Activated CD8-positive, alpha-beta T cell treated with anti-CD3 and anti-CD28 coated beads, Interleukin-2, amount 10 ng/mL, durations not matched to agents 7 days and 5 days (primary cell): ENCODE data around the gene SCAF1. TPM values are rescaled to one million over a fixed set of nuclear protein-coding genes. Genes with fewer than 3 reads are reported as not detected.

Experiments
- ATAC-seq: fragments of 150-1000 bp; cut with Tn5 transposase; one replicate; pipeline ENCODE4 v1.10.0; 2021; ENCODE audit warnings: moderate library complexity
- CTCF ChIA-PET: fragments of 350-600 bp; sonication (Branson Sonifier 250); formaldehyde crosslinking; loops from one replicate; lab custom pipeline; 2021; ENCODE audit warnings: antibody characterized with exemption; lab: Charles Lee
- POLR2A ChIA-PET: fragments of 350-600 bp; sonication (Branson Sonifier 250); formaldehyde crosslinking; loops from one replicate; lab custom pipeline; 2021; ENCODE audit warnings: antibody characterized with exemption; lab: Charles Lee
- DNase-seq: peaks from one replicate; pipeline ENCODE4 v3.0.0-alpha.2; 2020
- H3K27ac Mint-ChIP-seq: one replicate; pipeline ENCODE4 v1.8.0; 2021; ENCODE audit warnings: mild to moderate bottlenecking, mixed read lengths
- H3K27me3 Mint-ChIP-seq: one replicate; pipeline ENCODE4 v1.8.0; 2021; ENCODE audit warnings: low read depth, mixed read lengths
- H3K36me3 Mint-ChIP-seq: one replicate; pipeline ENCODE4 v1.8.0; 2021; ENCODE audit warnings: low read depth, mixed read lengths
- H3K4me1 Mint-ChIP-seq: one replicate; pipeline ENCODE4 v1.8.0; 2021; ENCODE audit warnings: low read depth, mixed read lengths
- H3K4me3 Mint-ChIP-seq: one replicate; pipeline ENCODE4 v1.8.0; 2021; ENCODE audit warnings: mild to moderate bottlenecking, mixed read lengths
- H3K9me3 Mint-ChIP-seq: one replicate; pipeline ENCODE4 v1.8.0; 2022; ENCODE audit warnings: mixed read lengths; ENCODE audit not compliant: insufficient read depth
- total RNA-seq, 2 experiments: library from RNA; stranded (reverse); gene quantifications; one replicate each; pipeline ENCODE4 v1.2.3, GENCODE V29; 2021

The SCAF1 gene
- total RNA-seq: 10 to 100 TPM; 61.0 to 64.1 TPM

GRCh38 chr19:49641688-49642491, at the start of gene SCAF1:
SCAF1 (plus strand) TSS chr19:49642209; CDS start chr19:49645027, 2,818 bp downstream.
- peaks cover 58% of the 10 kb centered on the region for H3K4me1 Mint-ChIP-seq
- POLR2A ChIA-PET: interaction anchor here (0.8 to 5.4 kb wide), 8 partner anchors 8 to 287 kb away, joined by 3 to 38 read pairs (median 4); partner anchors contain the start of genes ATF5, BCL2L12, IRF3 and NOSIP
- H3K36me3 Mint-ChIP-seq: peaks cover 16% of the 10 kb centered on the region
- H3K27ac Mint-ChIP-seq: peak within 1 kb of the TSS; percentile 98
- H3K27me3 Mint-ChIP-seq: peaks cover 4% of the 10 kb centered on the region
- DNase-seq (peak; percentile 99), ATAC-seq (peak; percentile 59)
- CTCF ChIA-PET: interaction anchor here (0.9 to 2.8 kb wide), 7 partner anchors 22 to 137 kb away, joined by 3 to 13 read pairs (median 4); partner anchors contain the start of genes PRMT1 and RCN3
- H3K9me3 Mint-ChIP-seq: no peaks in the 10 kb centered on the region
- peak within 1 kb of the TSS; percentile 90 for H3K4me3 Mint-ChIP-seq

- ChIA-PET POLR2A (interaction anchor here (1.1 to 3.6 kb wide), 5 partner anchors 12 to 73 kb away, joined by 3 to 18 read pairs (median 4); partner anchors contain the start of genes BCL2L12, IRF3, NOSIP and RRAS), CTCF (interaction anchor here (0.9 to 1.5 kb wide), 3 partner anchors 22 to 86 kb away, joined by 4 to 5 read pairs (median 4); no protein-coding TSS in a partner anchor)
- H3K27ac Mint-ChIP-seq: peak overlapping the region; percentile 82
- peak overlapping the region; percentile 80 for H3K4me3 Mint-ChIP-seq
- ATAC-seq: no peak
- peaks cover 2% of the 10 kb centered on the region for H3K27me3 Mint-ChIP-seq
- peaks cover 21% of the 10 kb centered on the region for H3K36me3 Mint-ChIP-seq
- no peaks in the 10 kb centered on the region for H3K9me3 Mint-ChIP-seq
- DNase-seq: peak; percentile 43
- H3K4me1 Mint-ChIP-seq: peaks cover 31% of the 10 kb centered on the region
These were observed 49.4 kb upstream of the SCAF1 start for GRCh38 chr19:49592486-49593232.

GRCh38 chr19:49593233-49594113, 48.5 kb upstream of the SCAF1 start:
- CTCF ChIA-PET: interaction anchor here (0.9 to 1.5 kb wide), 3 partner anchors 23 to 85 kb away, joined by 4 to 5 read pairs (median 4); no protein-coding TSS in a partner anchor
- Mint-ChIP-seq H3K27ac (peak overlapping the region; percentile 82), H3K4me1 (peaks cover 31% of the 10 kb centered on the region), H3K9me3 (no peaks in the 10 kb centered on the region), H3K36me3 (peaks cover 26% of the 10 kb centered on the region), H3K27me3 (peaks cover 2% of the 10 kb centered on the region), H3K4me3 (peak overlapping the region; percentile 80)
- POLR2A ChIA-PET: interaction anchor here (1.1 to 1.7 kb wide), 3 partner anchors 13 to 72 kb away, joined by 3 to 4 read pairs (median 4); partner anchors contain the start of genes BCL2L12, IRF3, NOSIP and RRAS
- peak; percentile 96 for DNase-seq
- ATAC-seq: peak; percentile 57

- DNase-seq: no peak
- Mint-ChIP-seq H3K4me1 (peaks cover 27% of the 10 kb centered on the region), H3K4me3 (peak overlapping the region; percentile 80), H3K36me3 (peaks cover 30% of the 10 kb centered on the region), H3K27ac (peak overlapping the region; percentile 82), H3K9me3 (no peaks in the 10 kb centered on the region), H3K27me3 (no peaks in the 10 kb centered on the region)
- POLR2A ChIA-PET: interaction anchor here (1.7 kb wide), 1 partner anchor 14 kb away, joined by 4 read pairs; the partner anchor contains the start of gene NOSIP
- ATAC-seq: no peak
- CTCF ChIA-PET: interaction anchor here (1.5 kb wide), 1 partner anchor 84 kb away, joined by 4 read pairs; no protein-coding TSS in a partner anchor
These were observed 47.6 kb upstream of the SCAF1 start for GRCh38 chr19:49594157-49594992.

- no peak for DNase-seq
- POLR2A ChIA-PET: interaction anchor here (1.4 kb wide), 1 partner anchor 15 kb away, joined by 6 read pairs; the partner anchor contains the start of gene NOSIP
- H3K27ac Mint-ChIP-seq: no peak overlapping the region
- H3K27me3 Mint-ChIP-seq: no peaks in the 10 kb centered on the region
- ATAC-seq: no peak
- H3K4me1 Mint-ChIP-seq: peaks cover 22% of the 10 kb centered on the region
- no peaks in the 10 kb centered on the region for H3K9me3 Mint-ChIP-seq
- CTCF ChIA-PET: interaction anchor here (1.0 kb wide), 1 partner anchor 93 kb away, joined by 3 read pairs; no protein-coding TSS in a partner anchor
- H3K4me3 Mint-ChIP-seq: no peak overlapping the region
- H3K36me3 Mint-ChIP-seq: peaks cover 34% of the 10 kb centered on the region
These were observed 46.8 kb upstream of the SCAF1 start for GRCh38 chr19:49594993-49595818.

- H3K27me3 Mint-ChIP-seq: no peaks in the 10 kb centered on the region
- no peak overlapping the region for H3K27ac Mint-ChIP-seq
- ATAC-seq: no peak
- ChIA-PET POLR2A (interaction anchor here (1.4 kb wide), 1 partner anchor 16 kb away, joined by 6 read pairs; the partner anchor contains the start of gene NOSIP), CTCF (interaction anchor here (1.0 kb wide), 1 partner anchor 93 kb away, joined by 3 read pairs; no protein-coding TSS in a partner anchor)
- peaks cover 22% of the 10 kb centered on the region for H3K4me1 Mint-ChIP-seq
- no peak for DNase-seq
- peaks cover 39% of the 10 kb centered on the region for H3K36me3 Mint-ChIP-seq
- no peak overlapping the region for H3K4me3 Mint-ChIP-seq
- H3K9me3 Mint-ChIP-seq: no peaks in the 10 kb centered on the region
These were observed 46.1 kb upstream of the SCAF1 start for GRCh38 chr19:49595819-49596404.

GRCh38 chr19:49596407-49596806, 45.6 kb upstream of the SCAF1 start:
- no peak for ATAC-seq
- Mint-ChIP-seq H3K27ac (no peak overlapping the region), H3K36me3 (peaks cover 42% of the 10 kb centered on the region), H3K4me1 (peaks cover 22% of the 10 kb centered on the region), H3K27me3 (no peaks in the 10 kb centered on the region), H3K4me3 (no peak overlapping the region), H3K9me3 (no peaks in the 10 kb centered on the region)
- ChIA-PET CTCF (interaction anchor here (1.0 kb wide), 1 partner anchor 94 kb away, joined by 3 read pairs; no protein-coding TSS in a partner anchor), POLR2A (interaction anchor here (1.4 kb wide), 1 partner anchor 16 kb away, joined by 6 read pairs; the partner anchor contains the start of gene NOSIP)
- no peak for DNase-seq

- ATAC-seq: no peak
- ChIA-PET CTCF (no interaction called here), POLR2A (no interaction called here)
- no peak for DNase-seq
- peaks cover 46% of the 10 kb centered on the region for H3K36me3 Mint-ChIP-seq
- no peaks in the 10 kb centered on the region for H3K9me3 Mint-ChIP-seq
- H3K27ac Mint-ChIP-seq: no peak overlapping the region
- H3K27me3 Mint-ChIP-seq: no peaks in the 10 kb centered on the region
- H3K4me1 Mint-ChIP-seq: peaks cover 22% of the 10 kb centered on the region
- no peak overlapping the region for H3K4me3 Mint-ChIP-seq
These were observed 44.9 kb upstream of the SCAF1 start for GRCh38 chr19:49596954-49597702.

- DNase-seq: no peak
- Mint-ChIP-seq H3K9me3 (no peaks in the 10 kb centered on the region), H3K27me3 (no peaks in the 10 kb centered on the region), H3K4me3 (no peak overlapping the region), H3K4me1 (peaks cover 20% of the 10 kb centered on the region), H3K36me3 (peaks cover 41% of the 10 kb centered on the region), H3K27ac (no peak overlapping the region)
- CTCF ChIA-PET: no interaction called here
- no peak for ATAC-seq
- POLR2A ChIA-PET: no interaction called here
These were observed 44.4 kb upstream of the SCAF1 start for GRCh38 chr19:49597703-49597974.
